GM12891 (cell line): ENCODE results near the gene RPUSD1.

Source experiments
- POLR2A ChIP-seq: IDR thresholded peaks from 2 replicates; pipeline ENCODE4 v1.6.1; 2011; ENCODE audit warnings: low read depth, low read length, control low read depth
- POLR2AphosphoS5 ChIP-seq: IDR thresholded peaks from 2 replicates; pipeline ENCODE4 v1.6.1; 2011; ENCODE audit warnings: low read depth, low read length, control low read depth
- TAF1 ChIP-seq: IDR thresholded peaks from 2 replicates; pipeline ENCODE4 v1.6.1; 2011; ENCODE audit warnings: low read depth, low read length, control low read depth

- no peak for TF ChIP-seq TAF1
- no peak for TF ChIP-seq POLR2A
- no peak for TF ChIP-seq POLR2AphosphoS5
Observed at GRCh38 chr16:803754-804080, 15.5 kb upstream of the RPUSD1 start.
